HG02973 (cell line): ENCODE measurements around the gene NT5C1A.

Experiments
- ATAC-seq: cut with Tn5 transposase; IDR thresholded peaks from one replicate; pipeline ENCODE4 v1.9.1; 2021; ENCODE audit warnings: moderate library complexity; ENCODE audit not compliant: unreplicated experiment

Gene NT5C1A

GRCh38 chr1:39663559-39663958 is 8.3 kb downstream of the NT5C1A start:
- no peak for ATAC-seq

- no peak for ATAC-seq
Observed at GRCh38 chr1:39662861-39663260, 9.0 kb downstream of the NT5C1A start.

GRCh38 chr1:39659538-39659937 is 12.4 kb downstream of the NT5C1A start:
- ATAC-seq, result no peak

- no peak for ATAC-seq
Observed at GRCh38 chr1:39659110-39659509, 12.8 kb downstream of the NT5C1A start.

GRCh38 chr1:39657923-39658485 is 13.9 kb downstream of the NT5C1A start:
- ATAC-seq, result peak; percentile 47

- ATAC-seq, result no peak
Observed at GRCh38 chr1:39657402-39657801, 14.5 kb downstream of the NT5C1A start.

GRCh38 chr1:39656391-39656790 is 15.5 kb downstream of the NT5C1A start:
- ATAC-seq, result no peak

- ATAC-seq, result no peak
Observed at GRCh38 chr1:39655578-39656268, 16.2 kb downstream of the NT5C1A start.

- ATAC-seq, result no peak
Observed at GRCh38 chr1:39654291-39654690, 17.6 kb downstream of the NT5C1A start.

- no peak for ATAC-seq
Observed at GRCh38 chr1:39653546-39654031, 18.3 kb downstream of the NT5C1A start.

GRCh38 chr1:39652554-39652953 is 19.4 kb downstream of the NT5C1A start:
- ATAC-seq, result no peak

- ATAC-seq, result no peak
Observed at GRCh38 chr1:39652105-39652504, 19.8 kb downstream of the NT5C1A start.

- ATAC-seq, result no peak
Observed at GRCh38 chr1:39650431-39650830, 21.5 kb downstream of the NT5C1A start.

GRCh38 chr1:39649636-39650185 is 22.2 kb downstream of the NT5C1A start:
- no peak for ATAC-seq

GRCh38 chr1:39648496-39648895 is 23.4 kb downstream of the NT5C1A start:
- ATAC-seq, result no peak

GRCh38 chr1:39647247-39647646 is 24.7 kb downstream of the NT5C1A start:
- no peak for ATAC-seq

GRCh38 chr1:39646232-39647081 is 25.4 kb downstream of the NT5C1A start:
- ATAC-seq, result no peak

- no peak for ATAC-seq
Observed at GRCh38 chr1:39645411-39646043, 26.4 kb downstream of the NT5C1A start.

GRCh38 chr1:39643705-39644104 is 28.2 kb downstream of the NT5C1A start:
- no peak for ATAC-seq

GRCh38 chr1:39642796-39643195 is 29.1 kb downstream of the NT5C1A start:
- no peak for ATAC-seq

- no peak for ATAC-seq
Observed at GRCh38 chr1:39640861-39641260, 31.0 kb downstream of the NT5C1A start.
